Fibroblast of skin of abdomen (primary cell): ENCODE results near the gene RALB. TPM values are rescaled to one million over a fixed set of nuclear protein-coding genes. Genes with fewer than 3 reads are reported as not detected.
A peak's percentile ranks its signal among the peaks of the same experiment; 100 is the strongest.

Experiments
- DNase-seq: peaks from one replicate; pipeline ENCODE4 v3.0.0-alpha.2; 2013
- polyA plus RNA-seq, 2 experiments: library from polyadenylated mRNA; unstranded; fragments of 120-200 nt; gene quantifications; one replicate each; pipeline ENCODE4 v1.2.1, GENCODE V29; 2013; ENCODE audit not compliant: insufficient read length in 2 of 2

The RALB gene, protein sequence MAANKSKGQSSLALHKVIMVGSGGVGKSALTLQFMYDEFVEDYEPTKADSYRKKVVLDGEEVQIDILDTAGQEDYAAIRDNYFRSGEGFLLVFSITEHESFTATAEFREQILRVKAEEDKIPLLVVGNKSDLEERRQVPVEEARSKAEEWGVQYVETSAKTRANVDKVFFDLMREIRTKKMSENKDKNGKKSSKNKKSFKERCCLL
- 50.9 TPM for polyA plus RNA-seq (2013, experiment 1 of 2; ENCODE audit: insufficient read length)
- polyA plus RNA-seq (2013, experiment 2 of 2; ENCODE audit: insufficient read length): 54.0 TPM

DNA sequence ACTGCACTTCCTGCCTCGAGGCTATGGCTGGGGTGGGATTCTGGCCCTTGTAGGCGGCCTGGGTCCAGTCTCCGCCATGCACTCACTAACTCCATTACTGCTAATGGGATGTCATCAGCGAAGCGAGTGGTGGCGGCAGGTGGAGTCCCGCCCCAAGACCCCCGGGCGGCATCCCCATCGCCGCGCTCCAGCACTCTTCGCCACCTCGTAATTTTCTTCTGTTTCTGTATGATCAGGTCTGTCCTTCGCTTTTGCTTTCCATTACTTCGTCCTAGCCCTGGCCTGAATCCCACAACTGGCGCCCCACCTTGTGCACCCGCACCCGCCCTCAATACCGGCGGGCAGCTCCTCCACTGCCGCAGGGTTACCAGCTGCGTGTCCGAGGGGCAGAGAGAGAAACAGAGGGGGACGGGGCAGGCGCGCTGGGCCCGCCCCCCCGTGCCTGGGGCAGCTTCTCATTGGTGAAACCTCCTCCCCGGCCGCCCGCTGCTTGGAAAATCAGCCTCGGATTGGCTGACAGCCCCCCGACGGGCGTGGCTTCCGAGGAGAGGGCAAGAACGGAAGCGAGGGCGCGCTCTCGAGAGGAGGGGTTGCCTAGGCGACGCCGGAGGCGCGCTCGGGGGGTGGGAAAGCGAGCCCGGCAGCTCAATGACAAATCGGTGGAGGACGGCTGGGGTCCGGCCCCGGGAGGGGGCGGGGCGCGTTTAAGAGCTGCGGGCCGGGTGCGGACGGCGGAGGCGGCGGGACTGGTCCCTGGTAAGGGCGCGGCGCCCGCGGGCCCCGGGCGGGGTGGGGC is at the start of gene RALB:
TSS of gene RALB (plus strand) at position 628 of the 796 bp plus-strand sequence. CDS start 25,813 bp downstream, outside the sequence.
- DNase-seq: peak; percentile 98

DNA sequence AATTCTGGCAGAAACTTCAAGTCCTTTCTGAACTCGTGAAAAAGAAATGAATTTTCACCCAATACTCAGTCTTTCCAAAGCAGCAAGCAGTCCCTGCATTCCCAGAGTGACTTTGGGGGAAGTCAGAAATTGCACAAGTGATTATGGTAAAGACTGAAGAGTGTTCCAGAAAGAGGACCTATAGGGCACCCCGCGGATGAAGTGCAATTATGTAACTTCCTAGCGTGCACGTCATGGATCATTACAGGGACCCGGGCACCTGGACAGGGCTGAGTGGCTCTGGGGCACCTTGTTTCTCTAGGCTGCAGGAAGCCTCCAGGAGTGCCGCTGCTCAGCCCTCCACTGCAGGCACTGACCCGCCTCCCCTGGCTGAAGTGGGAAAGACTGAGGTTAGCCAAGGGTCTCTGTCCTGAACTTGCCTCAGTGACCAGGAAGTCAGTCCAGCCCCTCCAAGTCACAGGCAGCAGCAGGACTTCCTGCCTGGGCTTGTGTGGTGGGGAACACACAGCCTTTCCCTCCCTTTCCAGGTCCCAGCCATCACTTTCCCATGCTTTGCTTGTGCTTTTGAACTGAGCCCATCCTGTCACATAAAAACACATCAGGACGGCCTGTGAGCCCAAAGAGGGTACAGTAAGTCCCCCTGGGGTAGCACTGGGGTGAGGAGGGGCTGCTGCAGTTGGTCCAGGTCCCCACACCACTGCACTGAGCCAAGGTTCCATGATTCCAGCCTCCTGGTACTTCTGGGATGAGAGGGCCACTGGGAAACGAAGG is 49.2 kb upstream of the RALB start:
- DNase-seq: no peak

DNA sequence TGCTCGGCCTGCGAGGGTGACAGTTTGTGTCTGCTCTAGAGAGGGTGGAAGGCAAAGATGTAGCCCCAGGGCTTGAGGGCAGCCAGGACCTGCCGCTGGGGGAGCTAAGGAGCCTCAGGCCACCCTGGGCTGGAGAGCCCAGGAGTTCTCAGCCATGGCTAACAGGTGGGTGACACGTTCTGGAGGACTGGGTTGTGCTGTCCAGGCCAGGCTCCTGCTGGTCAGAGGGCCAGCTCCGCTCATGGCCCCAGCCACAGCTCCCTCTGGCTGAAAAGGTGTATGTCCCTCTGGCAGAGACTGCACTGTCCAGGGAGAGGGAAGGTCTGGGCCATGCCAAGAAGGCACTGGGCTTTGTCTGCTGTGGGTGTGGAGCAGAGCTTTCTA is 48.6 kb upstream of the RALB start:
- DNase-seq: no peak

DNA sequence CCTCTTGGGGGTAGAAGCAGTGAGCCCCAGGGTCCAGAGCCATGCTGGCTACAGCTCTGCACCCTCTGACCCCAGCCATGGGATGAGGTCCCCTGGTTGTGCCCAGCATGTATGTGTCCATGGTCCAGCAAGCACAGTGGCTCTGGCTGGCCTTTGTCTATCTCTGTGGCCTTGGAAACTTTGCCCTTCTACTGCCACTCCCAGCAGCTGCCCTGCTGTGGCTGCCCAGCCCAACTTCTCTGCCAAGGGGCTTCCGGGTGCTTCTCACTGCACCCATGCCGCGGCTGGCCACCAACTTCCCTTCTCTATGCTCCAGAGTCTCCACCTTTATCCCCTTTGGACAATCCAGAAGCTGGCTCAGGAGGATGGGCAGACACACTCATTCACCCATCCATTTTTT is 48.2 kb upstream of the RALB start:
- DNase-seq: no peak

DNA sequence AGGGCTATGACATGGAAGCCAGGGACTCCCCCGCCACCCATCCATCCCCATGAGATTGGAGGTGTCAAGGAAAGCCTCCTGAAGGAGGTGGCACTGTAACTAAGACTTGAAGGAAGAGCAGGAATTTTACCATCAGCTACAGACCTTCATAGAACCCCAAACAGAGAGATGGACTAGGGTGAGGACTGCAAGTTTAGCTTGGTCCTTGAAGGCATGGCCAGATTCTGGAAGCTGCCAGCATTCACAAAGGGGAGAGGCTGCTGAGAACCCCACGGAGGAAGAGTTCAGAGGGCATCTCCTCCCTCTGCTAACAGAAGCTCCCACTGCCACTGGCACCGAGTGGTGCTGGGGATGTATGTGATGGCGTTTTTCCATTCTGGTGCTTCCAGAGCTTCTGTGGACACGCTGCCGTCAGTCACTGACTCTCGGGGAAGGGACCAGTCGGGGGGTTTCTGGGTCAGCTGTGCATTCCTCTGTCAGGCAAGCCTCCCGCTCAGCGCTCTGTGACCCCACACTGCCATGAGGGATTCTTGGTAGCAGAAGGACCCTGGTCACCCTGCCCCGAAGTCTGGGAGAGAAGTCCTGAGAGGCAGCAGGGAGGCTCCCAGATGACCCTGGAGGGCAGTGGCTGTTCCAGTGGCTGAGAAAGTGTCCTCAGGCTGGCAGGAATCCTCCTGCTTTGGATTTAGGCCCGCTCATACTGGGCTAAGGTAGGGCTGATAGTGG is 47.5 kb upstream of the RALB start:
- DNase-seq: no peak

DNA sequence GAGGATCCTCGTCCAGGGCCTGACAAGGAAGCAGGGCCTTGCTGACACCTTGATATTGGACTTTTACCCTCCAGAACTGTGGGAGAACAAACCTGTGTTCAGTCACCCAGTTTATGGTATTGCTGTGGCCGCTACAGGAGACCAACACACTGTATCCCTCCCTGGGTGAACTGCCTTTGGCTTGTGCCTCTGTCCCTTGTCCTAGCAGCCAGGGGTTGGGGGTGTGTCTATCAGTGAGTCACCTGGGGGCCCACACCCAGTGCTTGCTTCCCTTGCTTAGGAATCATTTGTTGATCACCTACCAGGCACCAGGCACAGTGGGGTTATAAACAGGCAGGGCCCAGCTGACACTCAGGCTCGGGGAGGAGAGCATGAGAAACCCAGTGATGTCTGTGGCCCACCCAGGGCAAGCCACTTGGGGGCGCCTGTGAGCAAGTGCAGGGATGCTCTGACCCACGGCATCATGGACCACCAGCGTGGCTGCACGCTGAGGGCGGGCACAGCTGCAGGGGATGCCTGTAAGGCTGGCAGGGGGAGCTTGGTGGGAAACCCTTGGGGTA is 46.5 kb upstream of the RALB start:
- DNase-seq: no peak

DNA sequence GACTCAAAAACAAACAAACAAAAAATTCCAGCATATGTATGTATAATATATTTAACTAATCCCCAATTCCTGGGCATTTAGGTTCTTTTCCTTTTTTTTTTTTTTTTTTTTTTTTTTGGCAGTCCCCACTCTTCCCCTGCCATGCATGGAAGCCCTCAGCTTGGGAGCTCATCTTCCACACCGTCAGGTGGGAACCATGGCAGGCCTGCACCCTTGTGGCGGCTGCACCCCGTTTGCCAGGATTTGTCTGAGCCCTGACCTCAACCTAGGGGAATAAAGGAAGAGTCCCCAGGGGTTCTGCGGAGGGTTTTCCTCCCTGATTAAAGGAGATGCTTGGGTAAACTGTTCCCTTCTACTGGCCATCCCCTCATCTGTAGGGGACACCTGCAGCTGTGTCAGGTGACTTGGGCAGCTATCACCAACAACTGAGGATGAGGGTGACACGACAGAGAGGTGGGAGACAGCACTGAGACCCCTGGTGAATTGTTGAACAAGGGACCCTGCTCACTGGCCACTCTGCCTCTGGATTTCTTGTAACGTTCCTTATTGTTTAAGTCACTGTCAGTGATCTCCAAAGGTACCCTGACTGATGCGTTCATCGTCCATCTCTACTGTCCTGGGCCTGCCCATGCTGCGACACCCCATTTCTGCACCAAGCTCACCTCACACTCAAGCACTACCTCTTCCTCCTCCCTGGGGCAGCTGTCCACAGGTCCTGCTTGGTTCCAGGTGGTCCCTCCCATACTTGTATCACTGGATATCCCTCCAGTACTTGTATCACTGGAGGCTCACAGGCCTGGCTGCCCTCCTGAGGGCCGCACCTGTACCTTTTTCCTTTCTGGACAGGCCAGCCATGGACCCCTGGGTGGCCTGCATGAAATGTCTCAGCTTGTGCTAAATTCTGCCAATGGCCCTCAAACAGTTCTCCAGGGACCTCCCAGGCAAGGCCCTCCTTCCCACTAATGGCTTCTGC is 44.0 kb upstream of the RALB start:
- no peak for DNase-seq

DNA sequence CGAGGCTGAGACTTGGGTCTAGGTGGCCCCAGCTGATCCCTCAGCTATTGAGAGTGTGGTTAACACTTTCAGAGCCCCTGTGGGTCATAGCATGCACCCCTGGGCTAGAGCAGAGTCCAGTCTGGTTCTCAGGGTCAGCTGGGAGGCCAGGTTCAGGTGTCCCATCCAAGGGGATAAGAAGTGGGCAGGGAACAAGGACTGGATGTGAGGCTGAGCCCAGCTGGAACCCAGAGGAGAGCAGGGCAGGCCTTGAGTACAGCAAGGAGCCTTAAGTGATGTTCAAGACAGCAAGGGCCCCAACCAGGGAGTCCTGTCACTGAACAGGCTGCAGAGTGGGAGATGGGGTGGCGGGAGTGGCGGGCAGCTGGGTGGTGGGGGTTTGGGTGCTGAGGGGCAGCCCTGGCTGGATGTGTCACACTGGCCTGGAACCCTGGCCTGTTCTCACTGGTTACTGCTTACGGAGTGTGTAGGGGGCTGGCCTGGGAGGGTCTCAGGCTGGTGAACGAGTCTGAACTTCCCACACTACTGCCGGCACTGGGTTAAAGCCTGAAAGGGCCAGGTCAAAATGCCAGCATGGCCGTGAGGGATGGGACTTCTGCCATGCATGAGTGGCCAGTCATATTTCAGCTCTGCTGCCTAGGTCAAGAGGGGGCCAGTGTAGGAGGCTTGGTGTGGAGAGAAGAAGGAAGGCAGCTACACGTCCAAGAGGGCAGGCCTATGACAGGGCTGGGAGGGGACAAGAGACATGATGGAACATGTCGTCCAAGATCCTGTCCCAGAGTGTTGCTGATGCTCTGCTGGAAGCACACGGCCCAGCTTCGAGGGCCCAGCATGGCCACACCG is 43.0 kb upstream of the RALB start:
- no peak for DNase-seq

DNA sequence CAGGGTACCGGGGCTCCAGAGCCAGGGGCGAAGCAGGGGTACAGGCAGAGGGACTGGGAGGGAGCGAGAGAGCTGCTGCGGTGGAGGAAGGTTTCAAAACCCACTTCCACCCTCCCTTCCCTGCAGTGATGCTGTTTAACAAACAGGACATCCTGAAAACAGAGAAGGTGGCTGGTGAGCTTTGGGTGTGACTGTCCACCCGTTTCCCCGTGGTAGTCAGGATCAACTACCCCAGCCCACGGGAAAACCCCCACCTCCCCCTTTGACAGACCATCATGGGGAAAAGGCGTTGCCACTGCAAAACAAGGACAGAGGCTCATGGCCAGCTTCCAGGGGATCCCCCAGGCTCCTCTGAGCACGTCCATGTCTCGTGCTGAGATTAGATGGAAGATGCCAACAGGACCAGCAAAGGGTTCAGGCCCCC is 42.4 kb upstream of the RALB start:
- no peak for DNase-seq

DNA sequence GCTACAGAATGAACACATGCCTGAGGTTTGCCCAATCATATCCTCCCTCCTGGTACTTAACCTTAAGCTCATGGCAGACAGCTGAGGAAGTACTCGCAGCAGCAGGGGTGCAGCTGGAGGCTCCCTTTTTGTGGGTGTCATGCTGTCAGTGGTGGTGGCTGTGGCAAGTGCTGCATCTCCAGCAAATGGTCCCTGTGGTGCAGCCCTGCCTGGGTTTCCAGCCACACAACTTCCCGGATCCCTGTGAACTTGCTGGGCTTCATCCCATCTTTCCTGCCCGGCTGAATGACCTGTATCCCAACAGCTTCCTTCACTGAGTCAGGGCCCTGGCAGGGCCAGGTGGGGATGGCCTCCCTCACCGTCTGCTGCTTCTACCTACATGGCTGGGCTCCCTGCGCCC is 34.5 kb upstream of the RALB start:
- DNase-seq: no peak

DNA sequence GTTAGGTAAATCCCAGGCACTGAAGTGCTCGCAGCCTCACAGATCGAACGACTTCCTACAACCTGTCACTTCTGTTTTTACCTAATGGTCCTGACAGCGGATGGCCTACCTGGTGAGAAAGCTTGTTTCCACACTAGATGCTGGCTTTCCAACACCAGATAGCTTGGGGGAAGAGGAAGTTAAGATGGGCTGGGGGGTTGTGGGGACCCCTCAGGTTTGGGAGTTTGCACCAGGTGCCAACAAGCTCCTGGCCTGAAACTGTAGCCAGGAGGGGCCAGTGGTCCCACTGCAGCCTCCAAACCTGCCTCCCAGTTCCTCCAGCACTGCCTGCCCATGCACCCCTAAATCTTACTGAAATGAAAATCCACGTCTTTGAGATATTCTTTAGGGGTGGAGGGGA is 33.4 kb upstream of the RALB start:
- DNase-seq: no peak

DNA sequence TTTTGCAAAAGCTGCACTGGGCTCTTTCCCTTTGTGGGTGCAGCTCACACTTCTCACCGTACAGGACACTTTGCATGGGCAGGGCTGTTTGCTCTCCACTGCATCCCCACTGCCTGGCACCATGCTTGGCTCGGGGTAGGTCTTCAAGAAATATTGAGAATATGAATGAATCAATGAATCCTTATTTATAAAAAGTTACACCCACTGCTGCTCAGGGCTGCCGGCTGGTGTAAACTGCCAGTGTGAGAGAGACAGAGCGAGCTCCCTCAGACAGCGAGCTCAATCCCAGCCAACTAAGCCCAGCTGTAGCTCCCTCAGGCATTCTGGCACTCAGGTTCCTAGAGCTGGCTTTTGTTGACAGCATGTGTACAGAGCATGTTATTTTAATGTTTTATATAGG is 32.9 kb upstream of the RALB start:
- no peak for DNase-seq

DNA sequence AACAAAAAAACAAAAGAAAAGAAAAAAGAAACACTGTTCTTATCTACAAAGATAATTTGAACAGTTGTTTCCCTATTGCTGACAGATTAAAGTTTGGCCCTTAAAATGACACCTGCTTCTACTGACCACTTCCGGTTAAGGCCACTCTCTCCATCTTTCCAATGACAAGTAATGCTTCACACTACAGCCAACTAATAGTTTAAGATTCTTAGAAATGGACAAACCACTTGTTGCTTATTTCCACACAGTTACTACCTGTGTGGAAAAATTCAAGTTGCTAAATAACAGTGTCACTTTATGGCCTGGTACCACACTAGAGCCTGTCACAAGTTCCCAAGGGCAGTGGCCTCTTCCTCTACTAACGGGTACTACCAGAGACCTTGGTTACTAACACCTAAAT is 31.9 kb upstream of the RALB start:
- DNase-seq: no peak

DNA sequence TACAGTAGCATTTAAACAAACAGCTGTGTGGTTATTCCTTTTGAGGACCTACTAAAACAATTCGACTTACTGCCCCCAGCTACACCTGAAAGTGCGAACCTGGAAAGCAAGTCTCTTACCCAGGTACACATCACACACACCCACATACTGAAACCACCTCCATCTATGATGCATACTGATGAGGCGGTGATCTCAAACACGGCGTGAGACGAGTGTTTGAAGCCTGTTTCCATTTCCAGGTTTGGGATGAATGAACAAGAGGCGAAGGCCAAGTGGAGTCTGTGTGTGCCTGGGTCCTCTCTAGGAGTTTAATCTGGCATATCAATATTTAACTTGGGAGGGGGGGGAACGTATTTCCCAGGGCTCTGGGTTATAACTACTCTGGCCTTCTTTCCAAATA is 31.0 kb upstream of the RALB start:
- DNase-seq: no peak

DNA sequence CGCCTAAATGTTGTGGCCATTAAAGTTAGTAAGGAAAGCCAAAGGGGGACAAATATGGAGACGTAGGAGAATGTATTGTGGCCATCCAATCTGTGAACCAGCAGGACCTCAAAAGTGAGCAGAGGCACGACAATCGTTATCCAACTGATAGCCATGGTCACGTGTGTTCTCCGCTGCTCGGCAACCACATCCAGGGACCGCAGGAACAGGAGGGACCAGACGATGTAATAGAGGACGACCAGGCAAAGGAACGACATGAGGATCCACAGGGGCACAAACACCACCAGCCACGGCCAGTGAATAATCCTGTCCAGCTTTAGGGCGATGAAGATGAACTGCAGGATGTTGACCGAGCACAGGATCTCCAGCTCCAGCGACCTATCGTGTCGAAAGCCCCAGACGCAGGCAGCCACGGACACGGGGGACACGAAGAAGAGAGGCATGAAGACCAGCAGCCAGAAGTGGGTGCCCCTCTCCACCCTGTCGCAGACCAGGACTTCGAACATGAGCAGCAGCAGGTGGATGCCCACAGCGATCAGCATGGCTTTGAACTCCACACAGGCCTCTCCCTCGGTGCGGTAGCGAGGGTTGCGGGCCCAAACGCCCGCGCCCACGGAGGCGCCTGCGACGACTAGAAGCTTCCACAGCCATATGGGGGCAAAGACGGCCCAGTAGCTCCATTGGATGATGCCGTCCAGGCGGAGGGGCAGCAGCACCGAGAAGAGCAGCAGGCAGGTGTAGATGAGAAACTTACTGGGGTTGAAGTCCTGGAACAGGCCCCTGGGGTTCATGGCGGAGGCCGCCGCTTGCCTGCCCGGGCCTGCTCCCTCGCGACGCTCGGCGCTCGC is 30.2 kb upstream of the RALB start:
- DNase-seq: no peak

DNA sequence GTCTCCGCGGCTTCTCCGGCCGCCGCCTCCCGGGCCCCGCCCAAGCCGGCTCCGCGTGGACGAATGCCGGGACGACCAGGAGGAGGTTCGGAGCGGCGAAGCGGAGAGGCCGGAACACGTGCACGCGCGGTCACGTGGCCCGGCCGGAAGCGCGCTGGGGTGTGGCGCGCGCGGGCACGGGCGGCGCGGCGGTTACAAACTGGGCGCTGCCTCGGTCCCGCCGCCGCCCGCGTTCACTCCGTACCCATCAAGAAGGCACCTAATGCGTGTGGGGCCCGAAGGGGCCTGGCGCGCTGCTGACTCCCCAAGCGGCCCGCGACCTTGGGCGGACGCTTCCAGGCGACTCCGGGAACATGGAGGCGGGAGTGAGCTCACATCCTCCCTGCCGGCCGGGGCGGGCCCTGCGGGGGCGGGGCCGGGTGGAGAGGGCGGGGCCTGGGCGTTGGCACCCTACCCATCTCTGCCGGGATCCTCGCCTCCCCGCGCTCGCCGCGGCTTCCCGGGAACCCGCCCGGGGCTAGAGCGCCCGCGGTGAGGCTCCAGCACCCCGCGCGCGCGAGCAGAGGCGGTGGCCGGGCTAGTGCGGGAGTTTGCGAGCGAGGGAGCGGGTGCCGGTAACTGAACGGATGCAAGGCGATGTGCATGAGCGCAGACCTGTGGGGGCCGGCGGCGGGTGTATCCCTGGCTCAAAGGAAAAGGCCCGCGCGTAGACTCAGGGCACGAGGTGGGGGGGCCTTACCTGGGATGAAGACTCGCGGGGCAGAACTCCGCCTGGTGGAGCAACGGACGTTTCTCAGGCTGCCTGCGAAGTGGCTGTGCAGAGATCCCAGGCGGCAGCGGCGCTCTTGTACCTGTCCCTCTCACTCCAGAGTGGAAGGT is 29.4 kb upstream of the RALB start, which contains the start of gene TMEM185B:
TSS of gene TMEM185B (minus strand) at position 367 of the 879 bp plus-strand sequence. CDS start 424 bp downstream, outside the sequence.
- peak; percentile 86 for DNase-seq

DNA sequence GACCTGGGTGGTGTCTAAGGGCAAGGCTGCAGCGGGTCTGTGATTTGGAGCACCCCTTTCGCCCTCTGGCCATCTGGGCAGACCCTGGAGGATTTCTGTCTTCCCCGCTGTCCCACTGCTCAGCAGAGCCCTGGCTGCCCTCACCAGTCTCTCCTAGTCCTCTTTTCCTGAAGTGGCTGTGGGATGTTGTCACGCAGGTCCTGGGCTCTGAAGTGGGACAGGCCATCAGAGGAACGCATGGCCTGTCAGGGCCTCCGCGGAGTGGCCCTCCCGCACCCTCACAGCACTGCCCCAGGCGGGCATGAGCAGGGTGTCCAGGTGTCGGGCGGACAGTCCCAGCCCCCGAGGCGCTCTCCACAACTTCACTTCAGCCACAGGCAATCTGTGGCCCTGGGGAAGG is 28.4 kb upstream of the RALB start:
- no peak for DNase-seq
